K562 (cell line): ENCODE results near the gene HAGHL. TPM values are rescaled to one million over a fixed set of nuclear protein-coding genes. Genes with fewer than 3 reads are reported as not detected.

ENCODE experiments used
- DDX20 ChIP-seq: fragments of 450-650 bp; IDR thresholded peaks from 2 replicates; pipeline ENCODE4 v1.6.1; 2016; ENCODE audit warnings: missing genetic modification characterization, low read depth, mild to moderate bottlenecking, missing compliant biosample characterization, moderate library complexity
- ETS1 ChIP-seq: conservative IDR thresholded peaks from 2 replicates; pipeline ENCODE4 v1.6.1; 2011; ENCODE audit warnings: low read depth, mild to moderate bottlenecking, low read length; ENCODE audit not compliant: control insufficient read depth
- ETV6 ChIP-seq, 3 experiments: fragments of 150-350 bp in 1 of 3; sonication (generic) in 1 of 3; formaldehyde crosslinking in 1 of 3; IDR thresholded peaks; 2 replicates each; pipeline versions ENCODE4 v1.6.1 to v1.8.0; 2014 to 2022; ENCODE audit warnings: borderline replicate concordance in 2 of 3, low read depth in 2 of 3, antibody characterized with exemption in 1 of 3, low read length in 1 of 3, mild to moderate bottlenecking in 1 of 3, missing genetic modification reagents in 1 of 3
- FIP1L1 ChIP-seq: fragments of 200-400 bp; formaldehyde crosslinking; IDR thresholded peaks from 2 replicates; pipeline ENCODE4 v1.6.1; 2018; ENCODE audit warnings: mild to moderate bottlenecking, low read depth, low read length; ENCODE audit not compliant: poor library complexity, severe bottlenecking
- HDAC8 ChIP-seq: fragments of 450-650 bp; IDR thresholded peaks from 2 replicates; pipeline ENCODE4 v1.6.1; 2016; ENCODE audit warnings: mild to moderate bottlenecking, missing genetic modification characterization, moderate library complexity, missing compliant biosample characterization
- HNRNPL ChIP-seq: fragments of 200-400 bp; formaldehyde crosslinking; IDR thresholded peaks from 2 replicates; pipeline ENCODE4 v1.6.1; 2017; ENCODE audit warnings: low read depth, mild to moderate bottlenecking, low read length
- MTF1 ChIP-seq: fragments of 250-450 bp; sonication (Bioruptor Pico); IDR thresholded peaks from 2 replicates; pipeline ENCODE4 v1.9.0; 2021; ENCODE audit warnings: moderate library complexity, mild to moderate bottlenecking, inconsistent platforms, borderline replicate concordance
- PCBP2 ChIP-seq: fragments of 200-400 bp; formaldehyde crosslinking; IDR thresholded peaks from 2 replicates; pipeline ENCODE4 v1.6.1; 2018; ENCODE audit warnings: low read length, low read depth, mild to moderate bottlenecking, moderate library complexity; ENCODE audit not compliant: poor library complexity, severe bottlenecking
- RCOR1 ChIP-seq, 2 experiments: IDR thresholded peaks; 2 replicates each; pipeline ENCODE4 v1.6.1; 2012; ENCODE audit warnings: low read depth in 2 of 2, low read length in 2 of 2, borderline replicate concordance in 1 of 2, improper control_type of control experiment in 1 of 2
- ZNF277 ChIP-seq: fragments of 250-450 bp; sonication (Bioruptor Pico); IDR thresholded peaks from 2 replicates; pipeline ENCODE4 v1.8.0; 2022; ENCODE audit warnings: inconsistent platforms, mild to moderate bottlenecking, moderate library complexity, borderline replicate concordance
- ZNF511 ChIP-seq: sonication (generic); formaldehyde crosslinking; IDR thresholded peaks from 2 replicates; pipeline ENCODE4 v1.8.0; 2022; ENCODE audit warnings: mild to moderate bottlenecking, missing genetic modification reagents
- ZNF740 ChIP-seq, 3 experiments: fragments of 200-800 bp in 1 of 3; sonication (Bioruptor generic) in 1 of 3; sonication (generic) in 1 of 3; formaldehyde crosslinking in 1 of 3; IDR thresholded peaks; 2 replicates each; pipeline versions ENCODE4 v1.6.1 to v1.8.0; 2016 to 2022; ENCODE audit warnings: mild to moderate bottlenecking in 2 of 3, missing compliant biosample characterization in 2 of 3, missing genetic modification characterization in 2 of 3, missing genetic modification reagents in 1 of 3
- ZNF79 ChIP-seq: fragments of 250-450 bp; sonication (Bioruptor Pico); IDR thresholded peaks from 2 replicates; pipeline ENCODE4 v1.4.0; 2020; ENCODE audit warnings: low read depth, mild to moderate bottlenecking, moderate library complexity
- polyA plus RNA-seq, 8 experiments: library from polyadenylated mRNA; depleted of rRNA in 4 of 8; stranded (reverse) in 5 of 8; unstranded in 3 of 8; fragments of >200 nt; fragmentation: Nextera tagmentation in 2 of 8; fragmentation: Illumina TruSeq in 1 of 8; extraction: Ambion mirVana in 2 of 8; extraction: Trizol in 1 of 8; gene quantifications; 2 replicates each; pipeline versions ENCODE4 v1.2.1 to v1.2.3, GENCODE V29; 2011 to 2014; ENCODE audit warnings: inconsistent platforms in 1 of 8, missing spikeins in 1 of 8
- total RNA-seq, 7 experiments: library from RNA; depleted of rRNA in 6 of 7; stranded (reverse); fragments of >200 nt in 6 of 7; fragmentation: Illumina TruSeq in 2 of 7; extraction: Trizol in 2 of 7; gene quantifications; 2 replicates each; pipeline versions ENCODE4 v1.2.1 to v1.2.3, GENCODE V29; 2011 to 2021; ENCODE audit warnings: low replicate concordance in 1 of 7

The HAGHL gene
- total and polyA plus RNA-seq, 9 of the 15 experiments (the other 6 are each of a cell fraction or from before 2014, with no cell fraction given) = 0.31 to 83.4 (median 20.7) TPM

GRCh38 chr16:726438-727290, at the start of gene HAGHL, which contains the start of gene CCDC78 (continued):
- TF ChIP-seq ETV6 (IDR thresholded peaks at IDR 0.05; ENCODE audit: borderline replicate concordance in 1 of 2, low read depth in 2 of 2, low read length in 1 of 2) (no peak), ETV6 (CRISPR knock-in tag; IDR thresholded peaks at IDR 0.05; ENCODE audit: borderline replicate concordance) (no peak), FIP1L1 (peak; percentile 45), MTF1 (CRISPR knock-in tag) (no peak), ZNF740 (CRISPR knock-in tag; IDR thresholded peaks at IDR 0.05) (no peak), ZNF740 (tag; IDR thresholded peaks at IDR 0.05) (no peak), DDX20 (tag) (no peak), ZNF511 (peak; percentile 36; the same call in 1 of the 2 replicates), HDAC8 (no peak), HNRNPL (no peak; the same call in 1 of the 2 replicates), PCBP2 (no peak), ETS1 (peak; percentile 72), RCOR1 (IDR thresholded peaks at IDR 0.05; ENCODE audit: borderline replicate concordance in 1 of 2, low read depth in 2 of 2, low read length in 2 of 2) (peak; percentile 61 to 69; a peak in 3 of 4 replicates), ZNF79 (CRISPR knock-in tag) (no peak), ZNF277 (no peak)
